Activated T-cell treated with anti-CD3 and anti-CD28 coated beads, Interleukin-2, amount 50 U/mL, for 48 hours (primary cell): ENCODE results near the gene BCOR.

Experiments used
- DNase-seq, 2 experiments: peaks; one replicate each; pipeline ENCODE4 v3.0.0-alpha.2; 2020

The BCOR gene

DNA sequence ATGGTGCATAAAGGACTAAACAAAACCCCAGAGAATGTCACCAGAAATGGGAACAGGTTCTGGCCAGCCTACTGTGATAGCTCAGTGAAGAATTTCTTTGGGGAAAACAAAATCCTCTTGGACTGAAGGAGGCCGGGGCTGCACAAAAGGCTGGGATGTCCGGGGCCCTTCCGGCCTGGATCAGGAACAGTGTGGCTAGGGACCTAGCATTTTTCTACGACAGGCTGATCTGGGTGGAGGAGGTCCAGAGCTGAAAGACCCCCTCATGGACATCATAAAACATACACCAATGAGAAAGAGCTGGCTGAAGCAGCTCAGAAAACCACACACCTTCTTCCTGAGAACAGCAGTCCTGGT, 94.7 kb downstream of the BCOR start:
- no peak for DNase-seq
